AG10803 (cell line): ENCODE results near the gene HABP2.

Experiments
- DNase-seq: peaks from one replicate; pipeline ENCODE4 v3.0.0; 2010; ENCODE audit warnings: low read depth
- H3K4me3 ChIP-seq: 2 replicates; pipeline ENCODE4 v1.5.1; 2011; ENCODE audit warnings: mild to moderate bottlenecking, low read length, control low read depth
- TF ChIP-seq, protein P1 (sequence below): conservative IDR thresholded peaks from 2 replicates; pipeline ENCODE4 v1.5.1; 2011; ENCODE audit warnings: mild to moderate bottlenecking, low read length, control low read depth, inconsistent platforms

HABP2 gene

DNA sequence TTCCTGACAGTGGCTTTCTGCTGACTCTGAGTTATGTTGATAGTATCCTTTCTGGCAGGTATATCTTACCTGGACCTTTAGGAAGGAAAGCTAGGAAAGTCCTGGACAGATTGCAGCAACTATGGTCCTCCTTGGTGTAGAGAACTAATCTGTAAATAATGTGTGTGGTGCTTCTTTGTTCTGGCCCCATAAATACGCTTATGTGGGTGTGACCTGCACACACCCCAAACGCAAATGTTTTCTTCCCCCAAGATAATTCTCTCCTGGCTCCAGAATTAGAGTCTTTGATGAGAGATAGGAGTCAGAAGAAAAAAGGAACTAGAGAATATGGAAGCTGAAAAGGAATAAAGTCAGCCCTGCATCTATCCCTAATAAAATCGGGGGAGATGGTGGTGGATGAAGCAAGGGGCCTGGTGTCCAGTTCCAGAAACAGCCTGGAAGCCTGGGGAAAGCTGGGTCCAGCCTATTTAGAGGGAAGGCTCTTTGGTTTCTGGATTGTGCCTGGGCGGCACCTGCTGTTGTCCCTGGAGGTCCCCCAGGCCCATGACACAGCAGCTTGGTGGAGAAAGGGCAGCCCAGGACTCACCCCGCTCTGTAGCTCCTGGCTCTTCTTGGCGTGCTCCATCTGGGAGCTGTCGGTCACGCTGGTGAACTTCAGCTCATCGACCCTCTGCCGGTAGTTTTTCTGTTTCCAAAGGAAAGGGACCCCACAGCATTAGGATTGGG, 72.8 kb downstream of the HABP2 start:
- DNase-seq: no peak
- no peak overlapping the region for H3K4me3 ChIP-seq
- TF ChIP-seq, protein P1, sequence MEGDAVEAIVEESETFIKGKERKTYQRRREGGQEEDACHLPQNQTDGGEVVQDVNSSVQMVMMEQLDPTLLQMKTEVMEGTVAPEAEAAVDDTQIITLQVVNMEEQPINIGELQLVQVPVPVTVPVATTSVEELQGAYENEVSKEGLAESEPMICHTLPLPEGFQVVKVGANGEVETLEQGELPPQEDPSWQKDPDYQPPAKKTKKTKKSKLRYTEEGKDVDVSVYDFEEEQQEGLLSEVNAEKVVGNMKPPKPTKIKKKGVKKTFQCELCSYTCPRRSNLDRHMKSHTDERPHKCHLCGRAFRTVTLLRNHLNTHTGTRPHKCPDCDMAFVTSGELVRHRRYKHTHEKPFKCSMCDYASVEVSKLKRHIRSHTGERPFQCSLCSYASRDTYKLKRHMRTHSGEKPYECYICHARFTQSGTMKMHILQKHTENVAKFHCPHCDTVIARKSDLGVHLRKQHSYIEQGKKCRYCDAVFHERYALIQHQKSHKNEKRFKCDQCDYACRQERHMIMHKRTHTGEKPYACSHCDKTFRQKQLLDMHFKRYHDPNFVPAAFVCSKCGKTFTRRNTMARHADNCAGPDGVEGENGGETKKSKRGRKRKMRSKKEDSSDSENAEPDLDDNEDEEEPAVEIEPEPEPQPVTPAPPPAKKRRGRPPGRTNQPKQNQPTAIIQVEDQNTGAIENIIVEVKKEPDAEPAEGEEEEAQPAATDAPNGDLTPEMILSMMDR: no peak

DNA sequence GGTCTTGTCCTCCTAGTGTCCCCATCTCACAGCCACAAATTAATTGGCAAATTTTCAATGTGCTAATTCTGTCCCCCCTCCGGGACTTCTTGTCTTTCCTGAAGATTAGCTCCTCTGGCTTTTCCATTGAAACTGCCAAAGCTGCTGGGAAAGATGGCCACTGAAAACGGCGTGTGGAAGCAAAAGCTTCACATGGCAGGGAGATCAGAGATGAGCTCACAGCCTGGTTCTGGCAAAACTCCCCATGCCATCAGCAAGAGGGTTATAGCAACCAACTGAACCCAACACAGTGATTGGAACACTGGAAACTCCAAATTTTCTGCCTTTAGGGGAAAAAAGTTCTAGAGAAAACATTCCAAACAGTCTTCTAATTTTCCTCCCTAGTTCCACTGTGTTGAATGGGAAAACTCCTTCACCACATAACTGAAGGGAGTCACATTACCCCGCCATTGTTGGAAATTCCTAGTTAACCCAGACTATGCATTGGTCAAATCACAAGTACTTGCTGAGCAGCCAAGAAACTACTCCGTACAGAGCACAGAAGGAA, 74.0 kb downstream of the HABP2 start:
- TF ChIP-seq, protein P1: no peak
- H3K4me3 ChIP-seq: no peak overlapping the region
- DNase-seq: no peak

DNA sequence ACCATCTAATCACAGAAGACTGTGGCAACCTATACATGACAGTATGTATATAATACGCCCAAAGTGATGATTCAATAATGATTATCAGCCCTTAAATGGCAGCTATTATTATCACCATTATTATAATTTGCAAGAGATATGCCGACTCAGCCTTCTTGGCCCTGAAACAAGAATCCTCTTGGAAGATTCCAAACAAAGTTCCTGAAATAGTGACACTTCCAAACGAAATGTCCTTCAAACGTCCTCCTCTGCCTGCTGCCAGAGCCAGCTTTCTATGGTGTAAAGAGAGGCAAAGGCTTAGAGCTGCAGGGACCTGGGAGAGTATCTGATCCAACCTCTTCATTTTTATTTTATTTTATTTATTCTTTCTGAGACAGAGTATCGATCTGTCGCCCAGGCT, 75.0 kb downstream of the HABP2 start:
- no peak overlapping the region for H3K4me3 ChIP-seq
- TF ChIP-seq, protein P1: no peak
- DNase-seq: no peak

DNA sequence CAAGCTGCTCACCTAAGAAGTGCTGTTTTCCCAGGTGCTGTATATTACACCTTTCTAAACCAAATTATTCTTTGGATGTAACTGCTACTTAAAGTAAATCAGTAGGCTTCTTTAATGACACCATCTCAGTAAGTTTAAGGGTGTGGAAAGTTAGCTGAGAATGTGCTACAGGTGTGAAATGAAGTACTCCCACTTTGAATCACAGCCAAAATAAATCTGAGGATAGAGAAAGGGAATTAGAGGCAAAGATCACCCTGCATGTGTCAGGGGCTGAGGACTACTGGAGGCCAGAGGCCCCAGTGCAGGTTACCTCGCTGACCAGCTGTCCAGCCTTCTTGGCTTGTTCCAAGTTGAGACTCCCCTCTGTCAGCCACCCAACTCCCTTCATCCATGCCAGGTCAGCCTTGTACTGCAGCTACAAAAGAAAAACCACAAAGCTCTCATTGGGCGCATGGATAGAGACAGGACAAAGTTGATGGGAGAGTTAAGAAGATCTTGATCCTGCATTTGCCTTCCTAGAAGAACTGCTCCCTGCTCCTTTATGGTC, 75.8 kb downstream of the HABP2 start:
- TF ChIP-seq, protein P1: no peak
- no peak overlapping the region for H3K4me3 ChIP-seq
- DNase-seq: no peak

DNA sequence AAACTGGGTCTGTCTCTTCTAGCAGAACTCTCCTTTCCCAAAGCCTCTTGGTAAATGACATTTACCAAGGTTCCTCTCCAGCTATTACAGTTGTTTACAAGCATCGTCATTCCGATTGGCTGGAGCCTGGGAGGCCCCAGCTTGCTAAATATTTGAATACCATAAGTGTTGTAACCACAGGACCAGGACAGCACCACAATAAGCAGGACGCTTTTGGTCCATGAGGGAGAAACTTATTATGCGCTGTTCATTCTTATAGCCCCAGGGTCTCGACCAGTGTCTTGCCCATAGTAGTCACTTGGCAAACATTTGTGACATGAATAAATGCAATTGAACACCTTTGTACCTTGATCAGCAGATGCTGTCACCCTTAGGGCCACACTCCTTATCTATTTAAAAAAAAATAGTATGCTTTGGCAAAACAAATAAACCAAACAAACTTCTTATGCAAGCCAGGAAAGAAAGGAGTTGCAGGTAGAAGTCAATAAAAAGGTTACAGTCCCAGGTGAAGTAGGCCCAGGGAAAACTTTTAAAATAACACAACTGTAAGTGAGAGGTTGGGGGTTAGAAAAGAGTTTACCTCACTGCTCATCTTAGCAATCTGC, 78.2 kb downstream of the HABP2 start:
- TF ChIP-seq, protein P1: no peak
- H3K4me3 ChIP-seq: no peak overlapping the region

DNA sequence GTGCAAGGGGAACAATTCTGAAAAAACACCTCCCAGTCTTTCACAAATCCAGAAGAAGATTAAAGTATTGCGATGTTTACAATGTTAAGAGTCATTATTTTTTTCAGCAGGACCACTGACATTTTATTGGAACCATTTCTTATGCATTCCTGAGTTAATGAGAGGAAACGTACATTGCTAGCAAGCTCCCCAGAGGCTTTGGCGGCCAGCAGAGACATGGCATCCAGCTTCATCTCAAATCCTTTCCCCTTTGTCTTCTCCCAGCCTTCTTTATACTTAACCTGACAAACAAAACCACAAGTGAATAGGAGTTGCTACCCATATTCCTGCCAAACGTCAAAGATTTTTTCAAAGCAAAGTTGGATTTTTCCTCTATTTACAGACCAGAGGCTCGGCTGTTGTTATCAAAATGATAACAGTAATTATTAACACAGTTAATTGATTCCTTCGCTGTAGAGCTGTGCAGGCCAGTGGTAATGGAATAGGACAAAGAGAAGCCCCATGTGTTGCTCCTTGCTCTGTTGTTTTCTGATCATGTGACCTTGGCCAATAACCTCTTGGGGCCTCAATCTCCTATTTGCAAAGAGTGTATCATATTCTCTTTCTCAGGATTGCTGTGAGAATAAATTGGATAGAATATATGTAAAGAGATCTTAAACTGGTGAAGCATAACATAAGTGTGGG, 79.0 kb downstream of the HABP2 start:
- H3K4me3 ChIP-seq: no peak overlapping the region
- TF ChIP-seq, protein P1: no peak
- no peak for DNase-seq

More for the DNA sequence above, 78.2 kb downstream of the HABP2 start:
- no peak for DNase-seq
